ACC112 (cell line): Measurements from ENCODE around the gene KDM6B.
"Not testable (repeated sequence)": the region's sequence is repeated elsewhere in the genome, so short reads cannot be mapped to it uniquely, and the experiment has no call there.

ENCODE experiments used
- H2AFZ ChIP-seq: fragments of 200-600 bp; sonication (generic); one replicate; pipeline ENCODE4 v1.6.0; 2017; ENCODE audit warnings: antibody characterized with exemption, low read length; ENCODE audit not compliant: unreplicated experiment
- H3K27ac ChIP-seq: fragments of 200-600 bp; sonication (generic); 2 replicates; pipeline ENCODE4 v1.5.1; 2014; ENCODE audit warnings: low read depth, mild to moderate bottlenecking, antibody characterized with exemption, low read length, moderate library complexity
- H3K27me3 ChIP-seq: fragments of 200-600 bp; sonication (generic); 2 replicates; pipeline ENCODE4 v1.6.1; 2014; ENCODE audit warnings: mild to moderate bottlenecking, antibody characterized with exemption, low read length, moderate library complexity, mixed read lengths; ENCODE audit not compliant: insufficient read depth
- H3K36me3 ChIP-seq: fragments of 200-600 bp; sonication (generic); 2 replicates; pipeline ENCODE4 v1.6.1; 2016; ENCODE audit warnings: mild to moderate bottlenecking, antibody characterized with exemption, low read length, moderate library complexity, mixed read lengths; ENCODE audit not compliant: insufficient read depth
- H3K4me1 ChIP-seq: fragments of 200-600 bp; sonication (generic); one replicate; pipeline ENCODE4 v1.6.1; 2016; ENCODE audit warnings: low read length, mixed read lengths; ENCODE audit not compliant: insufficient read depth, unreplicated experiment, control insufficient read depth
- H3K4me3 ChIP-seq: fragments of 200-600 bp; sonication (generic); 2 replicates; pipeline ENCODE4 v1.5.1; 2014; ENCODE audit warnings: mild to moderate bottlenecking, low read depth, low read length
- H3K79me2 ChIP-seq: fragments of 200-600 bp; sonication (generic); one replicate; pipeline ENCODE4 v1.6.0; 2016; ENCODE audit warnings: low read length; ENCODE audit not compliant: control insufficient read depth, unreplicated experiment, insufficient read depth

Gene KDM6B

DNA sequence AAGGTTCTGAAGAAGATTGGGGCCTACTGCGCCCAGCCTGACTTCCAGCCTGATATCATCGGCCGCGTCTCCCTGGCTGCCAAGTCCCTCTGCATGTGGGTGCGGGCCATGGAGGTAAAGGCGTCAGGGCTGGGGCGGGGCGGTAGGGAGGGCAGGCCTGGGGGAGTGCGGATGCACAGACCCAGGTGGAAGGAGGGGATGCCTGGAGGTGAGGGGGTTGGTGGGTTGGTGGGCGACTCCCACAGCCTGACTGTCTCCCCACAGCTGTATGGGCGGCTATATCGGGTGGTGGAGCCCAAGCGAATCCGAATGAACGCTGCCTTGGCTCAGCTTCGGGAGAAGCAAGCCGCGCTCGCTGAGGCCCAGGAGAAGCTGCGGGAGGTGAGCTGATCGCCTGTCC is 26.8 kb upstream of the KDM6B start:
- no peak overlapping the region for H3K27ac ChIP-seq
- peaks cover 7% of the 10 kb centered on the region for H3K4me1 ChIP-seq
- no peak overlapping the region for H3K4me3 ChIP-seq
- no peaks in the 10 kb centered on the region for H3K79me2 ChIP-seq
- H2AFZ ChIP-seq: no peak overlapping the region
- H3K27me3 ChIP-seq: no peaks in the 10 kb centered on the region
- H3K36me3 ChIP-seq: no peaks in the 10 kb centered on the region

- H3K36me3 ChIP-seq: no peaks in the 10 kb centered on the region
- H3K27me3 ChIP-seq: no peaks in the 10 kb centered on the region
- peaks cover 7% of the 10 kb centered on the region for H3K4me1 ChIP-seq
- no peak overlapping the region for H2AFZ ChIP-seq
- no peak overlapping the region for H3K27ac ChIP-seq
- no peak overlapping the region for H3K4me3 ChIP-seq
- no peaks in the 10 kb centered on the region for H3K79me2 ChIP-seq
These were observed 24.8 kb upstream of the KDM6B start for GRCh38 chr17:7809086-7809790.

GRCh38 chr17:7809791-7810343 is 24.1 kb upstream of the KDM6B start:
- not testable (repeated sequence) for H2AFZ ChIP-seq, H3K27ac ChIP-seq, H3K79me2 ChIP-seq, H3K4me3 ChIP-seq, H3K27me3 ChIP-seq, H3K36me3 ChIP-seq, H3K4me1 ChIP-seq

DNA sequence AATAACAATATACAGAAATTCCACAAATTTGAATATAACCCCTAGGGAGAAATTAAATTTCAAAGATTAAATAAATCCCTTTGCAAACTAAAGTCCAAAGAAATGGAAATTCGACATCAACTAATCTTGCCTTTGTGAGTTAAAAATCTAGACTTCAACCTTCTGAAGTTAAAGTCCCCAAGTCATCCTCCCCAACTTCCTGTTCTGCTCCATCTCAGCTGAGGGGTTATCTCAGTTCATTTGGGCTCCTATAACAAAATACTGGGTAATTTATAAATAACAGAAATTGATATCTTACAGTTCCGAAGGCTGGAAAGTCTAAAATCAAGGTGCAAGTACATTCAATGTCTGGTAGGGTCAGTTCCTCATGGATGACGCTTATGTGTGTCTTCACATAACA is 22.8 kb upstream of the KDM6B start:
- H2AFZ ChIP-seq: no peak overlapping the region
- no peaks in the 10 kb centered on the region for H3K36me3 ChIP-seq
- no peak overlapping the region for H3K4me3 ChIP-seq
- no peaks in the 10 kb centered on the region for H3K79me2 ChIP-seq
- no peaks in the 10 kb centered on the region for H3K27me3 ChIP-seq
- H3K27ac ChIP-seq: no peak overlapping the region
- peaks cover 7% of the 10 kb centered on the region for H3K4me1 ChIP-seq

DNA sequence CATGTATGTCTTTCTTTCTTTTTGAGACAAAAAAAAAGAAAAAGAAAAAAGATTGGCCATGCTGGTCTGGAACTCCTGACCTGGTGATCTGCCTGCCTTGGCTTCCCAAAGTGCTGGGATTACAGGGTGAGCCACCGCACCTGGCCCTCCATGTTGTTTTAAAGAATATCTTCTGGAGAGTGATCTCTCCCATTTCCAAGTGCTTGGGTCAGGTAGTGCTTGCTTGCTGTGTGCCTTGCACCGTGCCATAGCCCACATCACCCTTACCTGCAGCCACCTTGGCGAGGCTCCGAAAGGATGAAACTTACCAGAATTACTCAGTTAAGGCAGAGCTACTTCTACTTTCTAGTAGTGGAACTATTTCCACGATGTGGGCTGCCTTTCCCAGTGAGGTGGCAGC is 19.0 kb upstream of the KDM6B start:
- Histone ChIP-seq H3K36me3 (no peaks in the 10 kb centered on the region), H3K79me2 (no peaks in the 10 kb centered on the region), H3K4me3 (no peak overlapping the region), H3K27ac (no peak overlapping the region), H3K27me3 (no peaks in the 10 kb centered on the region), H2AFZ (no peak overlapping the region), H3K4me1 (no peaks in the 10 kb centered on the region)

- no peaks in the 10 kb centered on the region for H3K79me2 ChIP-seq
- H3K4me3 ChIP-seq: no peak overlapping the region
- H2AFZ ChIP-seq: no peak overlapping the region
- H3K36me3 ChIP-seq: no peaks in the 10 kb centered on the region
- no peaks in the 10 kb centered on the region for H3K4me1 ChIP-seq
- H3K27ac ChIP-seq: no peak overlapping the region
- H3K27me3 ChIP-seq: no peaks in the 10 kb centered on the region
These were observed 16.9 kb upstream of the KDM6B start for GRCh38 chr17:7816926-7817642.

DNA sequence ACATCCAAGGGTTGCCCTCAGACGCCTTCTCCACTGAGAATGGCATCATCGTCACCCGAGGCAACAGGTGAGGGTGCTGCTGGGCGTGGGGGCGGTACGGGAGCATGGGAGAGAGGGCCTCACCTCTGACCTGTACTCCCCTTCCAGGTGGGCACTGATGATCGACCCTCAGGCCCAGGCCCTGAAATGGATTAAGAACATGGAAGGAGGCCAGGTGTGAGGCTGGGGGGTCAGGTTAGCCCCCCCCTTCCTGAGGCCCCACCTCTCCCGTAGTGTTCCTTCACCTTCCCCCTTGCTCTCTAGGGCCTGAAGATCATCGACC is 16.4 kb upstream of the KDM6B start:
- Histone ChIP-seq H3K4me1 (no peaks in the 10 kb centered on the region), H3K27ac (no peak overlapping the region), H2AFZ (no peak overlapping the region), H3K4me3 (no peak overlapping the region), H3K36me3 (no peaks in the 10 kb centered on the region), H3K27me3 (no peaks in the 10 kb centered on the region), H3K79me2 (no peaks in the 10 kb centered on the region)

DNA sequence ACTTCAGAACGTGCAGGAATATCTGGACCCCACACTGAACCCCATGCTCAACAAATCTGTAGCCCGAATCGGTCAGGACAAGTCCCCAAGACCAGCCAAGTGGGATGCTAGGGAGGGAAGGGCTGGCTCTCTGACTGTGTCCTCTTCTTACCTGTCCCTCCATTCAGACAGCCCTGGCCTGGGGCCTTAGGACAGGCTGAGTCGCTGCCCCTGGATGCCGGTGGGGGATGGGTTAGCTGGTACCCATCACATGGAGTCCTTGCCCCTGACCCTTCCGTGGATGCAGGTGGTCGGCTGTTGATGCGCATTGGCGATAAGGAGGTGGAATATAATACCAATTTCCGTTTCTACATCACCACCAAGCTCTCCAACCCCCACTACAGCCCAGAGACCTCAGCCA is 16.0 kb upstream of the KDM6B start:
- H3K4me1 ChIP-seq: no peaks in the 10 kb centered on the region
- H3K27ac ChIP-seq: no peak overlapping the region
- no peaks in the 10 kb centered on the region for H3K36me3 ChIP-seq
- H3K4me3 ChIP-seq: no peak overlapping the region
- H2AFZ ChIP-seq: no peak overlapping the region
- H3K79me2 ChIP-seq: no peaks in the 10 kb centered on the region
- H3K27me3 ChIP-seq: no peaks in the 10 kb centered on the region

DNA sequence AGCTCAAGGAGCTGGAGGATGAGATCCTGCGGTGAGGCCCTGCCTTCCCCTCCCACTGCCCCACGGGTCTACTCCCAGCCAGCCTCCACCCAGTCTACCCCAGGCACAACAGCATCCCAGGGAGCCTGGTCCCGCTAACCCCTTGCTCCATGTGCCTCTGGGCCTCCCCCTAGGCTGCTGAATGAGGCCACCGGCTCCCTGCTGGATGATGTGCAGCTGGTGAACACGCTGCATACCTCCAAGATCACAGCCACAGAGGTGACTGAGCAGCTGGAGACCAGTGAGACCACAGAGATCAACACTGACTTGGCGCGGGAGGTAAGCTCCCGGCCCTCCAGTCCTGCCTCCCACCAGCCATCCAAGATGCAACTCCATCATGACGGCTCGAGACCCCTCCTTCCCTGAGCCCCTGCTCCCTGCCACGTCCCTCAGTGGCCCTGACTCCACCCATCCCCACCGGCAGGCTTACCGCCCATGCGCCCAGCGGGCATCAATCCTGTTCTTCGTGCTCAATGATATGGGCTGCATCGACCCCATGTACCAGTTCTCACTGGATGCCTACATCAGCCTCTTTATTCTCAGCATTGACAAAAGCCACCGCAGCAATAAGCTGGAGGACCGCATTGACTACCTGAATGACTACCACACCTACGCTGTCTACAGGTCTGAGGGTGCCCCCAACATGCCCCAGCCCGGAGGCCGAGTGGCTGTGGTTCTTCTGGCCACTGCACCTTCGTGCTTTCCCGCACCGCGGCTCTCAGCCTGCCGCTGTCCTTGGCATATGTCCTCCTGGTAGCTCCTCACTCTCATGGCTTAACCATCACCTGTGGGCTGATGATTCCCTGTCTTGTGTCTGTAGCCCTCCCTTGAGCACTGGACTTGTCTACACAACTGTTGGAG is 15.0 kb upstream of the KDM6B start:
- H3K4me3 ChIP-seq: no peak overlapping the region
- H3K4me1 ChIP-seq: no peaks in the 10 kb centered on the region
- no peaks in the 10 kb centered on the region for H3K27me3 ChIP-seq
- H2AFZ ChIP-seq: no peak overlapping the region
- no peaks in the 10 kb centered on the region for H3K79me2 ChIP-seq
- no peak overlapping the region for H3K27ac ChIP-seq
- H3K36me3 ChIP-seq: no peaks in the 10 kb centered on the region

GRCh38 chr17:7820231-7820630 is 13.8 kb upstream of the KDM6B start:
- Histone ChIP-seq H2AFZ (no peak overlapping the region), H3K27me3 (no peaks in the 10 kb centered on the region), H3K4me3 (no peak overlapping the region), H3K36me3 (no peaks in the 10 kb centered on the region), H3K4me1 (no peaks in the 10 kb centered on the region), H3K27ac (no peak overlapping the region), H3K79me2 (no peaks in the 10 kb centered on the region)
